Memory B cell (primary cell): Measurements from ENCODE around the gene AQP12B.
"Not testable (repeated sequence)": the region's sequence is repeated elsewhere in the genome, so short reads cannot be mapped to it uniquely, and the experiment has no call there.

Experiments used
- ATAC-seq: fragments of 150-1000 bp; cut with Tn5 transposase; 2 replicates; pipeline ENCODE4 v1.10.0; 2021; ENCODE audit warnings: low read depth, mild to moderate bottlenecking, moderate library complexity
- DNase-seq, 2 donors: peaks; one replicate each; pipeline ENCODE4 v3.0.0; 2022; ENCODE audit warnings: low spot score in 2 of 2
- H3K27ac Mint-ChIP-seq: one replicate; pipeline ENCODE4 v1.8.0; 2022; ENCODE audit warnings: mild to moderate bottlenecking, moderate library complexity, mixed read lengths
- H3K27me3 Mint-ChIP-seq: one replicate; pipeline ENCODE4 v1.8.0; 2022; ENCODE audit warnings: mixed read lengths
- H3K36me3 Mint-ChIP-seq: one replicate; pipeline ENCODE4 v1.8.0; 2022; ENCODE audit warnings: mild to moderate bottlenecking, mixed read lengths
- H3K4me1 Mint-ChIP-seq: one replicate; pipeline ENCODE4 v1.8.0; 2022; ENCODE audit warnings: mixed read lengths
- H3K4me3 Mint-ChIP-seq: one replicate; pipeline ENCODE4 v1.8.0; 2022; ENCODE audit warnings: mild to moderate bottlenecking, moderate library complexity, mixed read lengths
- H3K9me3 Mint-ChIP-seq: one replicate; pipeline ENCODE4 v1.8.0; 2022; ENCODE audit warnings: mixed read lengths

The AQP12B gene

DNA sequence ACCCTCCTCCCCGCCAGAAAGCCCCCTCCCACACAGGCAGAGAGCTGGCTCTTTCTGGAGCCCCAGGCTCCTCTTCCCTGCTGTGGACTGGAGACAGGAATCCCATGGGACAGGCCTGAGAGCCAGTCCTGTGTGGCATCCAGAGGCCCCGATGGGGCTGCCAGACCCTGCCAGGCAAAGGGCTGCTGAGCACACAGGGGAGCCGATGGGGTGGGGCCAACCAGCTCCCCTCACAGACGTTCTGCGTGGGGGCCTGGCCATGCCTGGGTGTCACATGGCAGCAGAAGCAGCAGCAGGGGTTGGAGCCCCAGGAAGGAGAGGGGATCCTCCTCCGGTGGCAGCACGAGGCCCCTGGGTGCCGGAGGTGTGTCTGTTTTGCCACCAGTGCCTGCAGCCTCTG is 17.1 kb upstream of the AQP12B start:
- H3K27me3 Mint-ChIP-seq = peaks cover 13% of the 10 kb centered on the region
- not testable (repeated sequence) for ATAC-seq, H3K4me1 Mint-ChIP-seq, DNase-seq, H3K27ac Mint-ChIP-seq, H3K36me3 Mint-ChIP-seq, H3K4me3 Mint-ChIP-seq, H3K9me3 Mint-ChIP-seq

DNA sequence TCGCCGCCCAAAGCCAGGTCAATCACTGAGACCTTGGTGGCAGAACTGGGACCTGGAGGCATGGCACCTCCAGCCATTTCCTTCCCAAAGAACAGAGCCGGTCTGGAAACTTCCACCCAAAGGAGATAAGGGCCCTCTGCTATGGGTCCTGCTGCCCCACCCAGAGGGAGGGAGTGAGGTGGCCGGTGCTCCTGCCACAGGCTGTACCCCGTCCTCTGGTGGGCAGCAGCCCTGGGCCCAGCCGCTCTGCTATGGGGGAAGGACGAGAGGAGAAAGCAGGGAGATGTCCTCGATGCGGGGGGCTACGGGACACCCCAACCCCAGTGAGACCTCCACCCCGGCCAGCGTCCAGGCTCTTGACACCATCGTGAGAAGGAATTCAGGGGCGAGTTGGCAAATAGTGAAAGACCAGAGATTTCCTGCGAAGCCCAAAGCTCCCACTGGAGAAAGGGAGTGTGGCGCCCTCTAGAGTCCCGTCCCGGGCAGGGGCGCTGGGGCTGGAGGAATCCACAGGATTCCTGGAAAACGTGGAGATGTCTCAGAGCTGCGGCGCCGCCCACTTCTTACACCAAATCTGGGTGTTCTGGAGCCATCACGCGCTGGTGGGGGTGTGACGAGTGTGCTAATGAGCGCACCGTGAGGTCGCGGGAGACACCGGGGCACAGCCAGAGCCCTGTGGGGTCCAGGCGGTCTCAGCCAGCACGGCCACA is 16.3 kb upstream of the AQP12B start:
- H3K9me3 Mint-ChIP-seq, DNase-seq, H3K4me1 Mint-ChIP-seq, H3K36me3 Mint-ChIP-seq, H3K27ac Mint-ChIP-seq, ATAC-seq, H3K4me3 Mint-ChIP-seq: not testable (repeated sequence)
- H3K27me3 Mint-ChIP-seq = peaks cover 11% of the 10 kb centered on the region

DNA sequence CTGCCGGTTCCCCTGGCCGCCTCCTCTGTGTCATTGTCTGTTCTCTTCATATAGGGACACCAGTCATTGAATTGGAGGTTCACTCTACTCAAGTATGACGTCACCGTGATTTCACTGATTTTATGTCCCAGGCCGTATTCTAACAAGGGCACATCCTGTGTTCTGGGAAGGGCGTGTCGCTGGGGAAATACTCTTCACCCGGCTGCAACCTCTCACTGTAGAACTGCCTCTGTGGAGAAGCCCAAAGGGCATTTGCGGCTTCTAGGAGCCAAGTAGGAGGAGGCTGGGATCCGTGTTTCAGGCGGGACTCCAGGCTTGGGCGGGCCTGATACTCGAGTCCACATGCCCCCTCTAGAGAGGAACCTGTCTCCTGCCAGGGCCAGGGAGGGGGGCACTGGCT is 13.8 kb upstream of the AQP12B start:
- not testable (repeated sequence) for ATAC-seq, DNase-seq, H3K9me3 Mint-ChIP-seq

DNA sequence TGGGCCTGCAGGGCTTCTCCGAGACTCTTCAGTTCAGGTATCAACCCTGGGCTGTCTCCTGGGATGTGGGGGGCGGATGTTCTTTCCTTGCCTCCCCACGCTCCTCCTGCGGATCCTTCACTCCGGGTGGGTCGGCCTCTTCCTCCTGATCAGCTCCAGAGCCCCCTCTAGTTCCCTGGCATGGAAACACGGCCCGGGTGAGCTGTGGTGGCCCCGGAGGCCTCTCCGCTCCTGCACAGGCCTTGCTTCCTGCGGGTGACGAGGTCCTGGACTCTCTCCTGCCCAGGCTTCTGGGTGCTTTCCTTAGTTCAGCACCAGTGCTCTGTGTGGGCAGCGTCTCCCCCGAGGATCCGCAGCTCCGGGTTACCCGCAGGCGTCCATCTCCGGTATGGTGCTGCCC is 12.9 kb upstream of the AQP12B start:
- not testable (repeated sequence) for H3K4me1 Mint-ChIP-seq, DNase-seq, ATAC-seq, H3K36me3 Mint-ChIP-seq, H3K4me3 Mint-ChIP-seq, H3K9me3 Mint-ChIP-seq, H3K27ac Mint-ChIP-seq, H3K27me3 Mint-ChIP-seq

More for the DNA sequence above, 13.8 kb upstream of the AQP12B start:
- H3K4me3 Mint-ChIP-seq, H3K27ac Mint-ChIP-seq, H3K4me1 Mint-ChIP-seq, H3K27me3 Mint-ChIP-seq, H3K36me3 Mint-ChIP-seq: not testable (repeated sequence)

DNA sequence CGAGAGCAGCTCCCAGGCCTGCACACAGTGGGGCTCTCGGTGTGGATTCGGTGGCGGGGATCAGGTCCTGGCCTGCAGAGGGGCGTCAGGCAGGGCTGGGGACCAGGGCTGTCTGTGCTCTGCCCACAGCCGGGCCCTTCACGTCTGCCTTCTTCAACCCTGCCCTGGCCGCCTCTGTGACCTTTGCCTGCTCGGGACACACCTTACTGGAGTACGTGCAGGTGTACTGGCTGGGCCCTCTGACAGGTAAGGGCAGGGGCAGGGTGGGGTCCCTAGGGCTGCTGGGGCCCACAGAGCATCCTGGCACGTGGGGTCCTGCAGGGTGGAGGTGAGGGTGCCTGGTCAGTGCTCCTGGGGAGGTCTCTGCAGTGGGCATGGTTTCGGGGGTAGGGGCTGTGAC is 11.6 kb upstream of the AQP12B start:
- not testable (repeated sequence) for H3K36me3 Mint-ChIP-seq, H3K27me3 Mint-ChIP-seq, H3K27ac Mint-ChIP-seq, ATAC-seq, H3K4me1 Mint-ChIP-seq, H3K9me3 Mint-ChIP-seq, H3K4me3 Mint-ChIP-seq, DNase-seq

DNA sequence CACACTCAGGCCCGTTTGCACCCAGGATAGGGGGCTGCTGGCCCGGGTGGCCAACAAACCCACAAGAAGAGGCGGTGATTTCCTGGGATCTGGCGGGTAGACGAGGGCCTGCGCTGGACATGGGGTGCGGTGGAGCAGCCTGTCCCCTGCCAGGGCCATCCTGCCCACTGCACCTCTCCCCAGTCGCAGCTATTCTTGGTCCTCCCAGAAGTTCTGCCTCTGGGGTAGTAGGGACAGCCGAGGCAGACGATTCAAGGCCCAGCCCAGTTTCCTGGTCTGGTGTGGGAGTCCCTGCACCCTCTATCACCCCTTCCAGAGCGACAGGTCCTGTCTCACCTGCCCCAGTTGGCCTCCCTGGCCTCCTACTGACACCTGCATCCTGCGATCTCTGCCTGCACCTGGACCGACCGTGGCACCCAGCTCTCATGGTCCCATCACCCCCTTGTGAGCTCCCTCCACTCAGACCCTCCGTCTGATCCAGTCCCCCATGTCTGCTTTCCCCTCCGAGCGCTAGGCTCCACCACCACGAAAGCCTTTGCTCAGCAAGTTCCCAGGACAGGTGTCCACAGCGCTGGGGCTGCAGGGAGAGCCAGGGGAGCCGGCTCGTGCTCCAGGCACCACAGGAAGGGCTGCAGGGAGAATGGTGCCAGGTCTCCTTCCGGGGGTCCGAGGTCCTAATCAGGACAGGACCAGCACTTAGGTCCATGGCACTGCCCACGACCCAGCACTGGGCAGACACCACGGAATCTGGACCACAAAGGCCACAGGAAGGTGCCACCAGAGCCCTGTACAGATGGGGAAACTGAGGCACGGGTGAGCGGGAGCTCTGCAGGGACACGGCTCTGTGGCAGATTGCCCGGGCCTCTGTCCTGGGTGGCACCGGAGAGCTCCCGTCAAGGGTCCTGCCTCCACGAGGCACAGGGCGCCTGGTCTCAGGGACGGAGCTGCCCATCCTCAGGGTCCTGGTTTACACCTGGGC is 10.2 kb upstream of the AQP12B start:
- not testable (repeated sequence) for H3K27me3 Mint-ChIP-seq, DNase-seq, H3K9me3 Mint-ChIP-seq, H3K36me3 Mint-ChIP-seq, H3K4me1 Mint-ChIP-seq, ATAC-seq, H3K4me3 Mint-ChIP-seq, H3K27ac Mint-ChIP-seq

DNA sequence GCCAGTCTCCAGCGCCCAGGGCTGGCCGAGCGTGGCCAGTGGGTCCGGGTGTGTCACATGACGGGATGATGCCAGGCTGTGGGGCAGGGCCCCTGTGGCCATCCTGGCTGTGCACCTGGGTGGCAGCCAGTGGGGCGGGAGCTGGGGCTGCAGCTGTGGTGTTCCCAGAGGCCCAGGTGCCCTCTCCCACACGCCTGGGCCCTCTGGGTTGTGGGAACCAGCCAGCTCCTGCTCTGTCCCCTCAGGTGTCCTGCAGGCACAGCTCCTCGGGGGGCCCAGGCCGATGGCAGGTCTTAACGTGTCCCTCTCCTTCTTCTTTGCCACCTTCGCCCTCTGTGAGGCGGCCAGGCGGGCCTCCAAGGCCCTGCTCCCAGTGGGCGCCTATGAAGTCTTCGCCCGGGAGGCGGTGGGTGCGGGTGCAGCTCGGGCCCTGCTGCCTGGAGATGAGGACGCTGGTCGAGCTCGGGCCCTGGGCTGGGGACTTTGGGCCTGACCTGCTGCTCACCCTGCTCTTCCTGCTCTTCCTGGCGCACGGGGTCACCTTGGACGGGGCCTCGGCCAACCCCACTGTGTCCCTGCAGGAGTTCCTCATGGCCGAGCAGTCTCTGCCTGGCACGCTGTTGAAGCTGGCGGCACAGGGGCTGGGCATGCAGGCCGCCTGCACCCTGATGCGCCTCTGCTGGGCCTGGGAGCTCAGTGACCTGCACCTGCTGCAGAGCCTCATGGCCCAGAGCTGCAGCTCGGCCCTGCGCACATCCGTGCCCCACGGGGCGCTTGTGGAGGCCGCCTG is 9.1 kb upstream of the AQP12B start, which contains the start of gene AQP12A:
TSS of gene AQP12A (plus strand) at position 236 of the 790 bp plus-strand sequence. CDS start at position 284, 48 bp downstream.
- peak in 1 of 2 donors; percentile 9 for DNase-seq
- not testable (repeated sequence) for H3K27ac Mint-ChIP-seq, H3K4me3 Mint-ChIP-seq, H3K36me3 Mint-ChIP-seq, H3K27me3 Mint-ChIP-seq, H3K9me3 Mint-ChIP-seq, ATAC-seq, H3K4me1 Mint-ChIP-seq

DNA sequence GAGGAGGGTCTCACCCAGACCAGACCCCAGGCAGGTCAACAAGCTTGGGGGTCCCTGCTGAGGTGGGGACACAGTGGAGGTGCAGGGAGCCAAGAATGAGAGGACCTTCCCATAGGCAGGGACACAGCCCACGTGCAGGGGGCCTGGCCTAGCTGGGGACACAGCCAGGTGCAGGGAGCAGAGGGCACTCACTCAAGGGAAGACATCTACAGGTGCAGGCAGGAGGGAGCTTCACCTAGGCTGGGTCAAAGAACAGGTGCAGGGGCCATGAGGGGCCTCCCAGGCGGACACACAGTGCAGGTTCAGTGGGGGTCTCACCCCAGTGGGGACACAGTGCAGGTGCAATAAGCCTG is 8.4 kb upstream of the AQP12B start:
- H3K27ac Mint-ChIP-seq, H3K4me1 Mint-ChIP-seq, ATAC-seq, H3K9me3 Mint-ChIP-seq, H3K27me3 Mint-ChIP-seq, H3K4me3 Mint-ChIP-seq, H3K36me3 Mint-ChIP-seq: not testable (repeated sequence)
- DNase-seq = peak in 1 of 2 donors; percentile 7

DNA sequence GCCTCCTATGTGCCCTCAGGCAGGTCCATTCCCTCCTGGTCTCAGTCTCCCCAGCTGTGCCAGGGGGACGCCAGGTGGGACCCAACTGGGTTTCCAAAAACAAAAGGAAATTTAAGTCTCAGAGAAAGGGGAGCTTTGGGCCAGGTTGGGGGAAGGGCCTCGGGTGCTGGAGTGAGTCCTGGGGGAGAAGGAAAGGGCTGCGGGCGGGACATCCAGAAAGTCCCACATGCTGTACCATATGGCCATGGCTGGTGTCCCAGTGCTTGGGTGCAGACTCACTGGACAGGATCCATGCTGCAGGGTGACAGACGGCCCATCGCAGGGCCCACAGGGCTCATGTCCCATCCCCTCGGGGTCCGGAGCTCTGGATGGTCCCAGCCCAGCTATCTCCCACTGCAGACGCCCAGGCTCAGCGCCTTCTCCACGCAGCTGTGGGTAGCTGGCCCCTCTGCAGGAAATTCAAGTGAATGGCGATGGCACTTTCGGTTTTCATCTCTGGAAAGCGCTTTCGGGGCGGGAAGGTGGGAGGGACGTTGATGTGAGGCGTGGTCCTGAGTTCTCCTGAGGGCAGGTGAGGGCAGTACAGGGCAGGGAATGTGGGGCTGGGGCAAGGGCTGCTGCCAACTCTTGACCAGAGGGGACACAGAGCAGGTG is 7.9 kb upstream of the AQP12B start:
- ATAC-seq = peak; percentile 22
- not testable (repeated sequence) for H3K36me3 Mint-ChIP-seq, H3K27ac Mint-ChIP-seq, H3K4me1 Mint-ChIP-seq, H3K27me3 Mint-ChIP-seq, H3K9me3 Mint-ChIP-seq
- peak in 1 of 2 donors; percentile 7 for DNase-seq
- H3K4me3 Mint-ChIP-seq = peak overlapping the region; percentile 46

DNA sequence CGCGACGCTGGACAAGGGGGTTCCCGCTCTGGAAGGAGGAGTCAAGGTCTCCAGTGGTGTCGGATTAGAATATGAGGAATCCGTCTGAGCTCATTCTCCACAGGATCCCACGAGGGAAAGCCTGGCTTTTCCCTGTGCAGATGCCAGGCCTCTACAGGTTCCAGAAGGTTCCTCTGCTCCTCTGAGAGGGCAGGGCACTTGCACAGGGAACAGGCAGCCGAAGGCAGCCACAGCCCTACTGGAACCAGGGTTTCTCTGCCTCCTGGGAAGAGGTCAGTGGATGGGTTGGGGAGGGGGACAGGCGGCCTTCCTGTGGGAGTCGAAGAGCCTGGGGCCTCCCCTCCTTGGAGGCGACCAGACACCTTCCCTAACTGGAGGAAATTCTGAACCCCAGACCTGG is 7.3 kb upstream of the AQP12B start:
- DNase-seq (no peak), ATAC-seq (no peak)
- H3K4me1 Mint-ChIP-seq = no peaks in the 10 kb centered on the region
- no peaks in the 10 kb centered on the region for H3K36me3 Mint-ChIP-seq
- H3K4me3 Mint-ChIP-seq = peak overlapping the region; percentile 37
- H3K27me3 Mint-ChIP-seq = peaks cover 2% of the 10 kb centered on the region
- no peak overlapping the region for H3K27ac Mint-ChIP-seq
- no peaks in the 10 kb centered on the region for H3K9me3 Mint-ChIP-seq

DNA sequence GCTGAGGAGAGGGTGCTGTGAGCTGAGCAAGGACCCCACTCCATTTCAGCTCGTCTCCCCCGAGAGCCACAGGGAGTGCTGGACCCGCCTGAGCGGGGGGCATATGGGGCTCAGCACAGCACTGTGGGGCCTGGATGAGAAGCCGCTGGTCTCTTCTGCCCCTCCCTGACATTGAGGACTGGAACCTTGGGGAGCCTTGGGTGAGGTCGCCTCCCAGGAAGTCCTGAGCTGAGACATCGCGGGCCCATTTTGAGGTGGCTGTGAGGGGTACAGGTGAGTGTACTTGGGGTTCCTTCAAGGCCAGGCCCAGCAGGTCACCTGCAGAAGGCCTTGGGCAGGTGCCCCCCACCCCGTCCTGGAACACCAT is 5.9 kb upstream of the AQP12B start:
- Mint-ChIP-seq H3K27me3 (peaks cover under 1% of the 10 kb centered on the region), H3K27ac (no peak overlapping the region), H3K36me3 (no peaks in the 10 kb centered on the region), H3K9me3 (no peaks in the 10 kb centered on the region), H3K4me3 (no peak overlapping the region), H3K4me1 (peaks cover 3% of the 10 kb centered on the region)
- no peak for DNase-seq
- no peak for ATAC-seq

DNA sequence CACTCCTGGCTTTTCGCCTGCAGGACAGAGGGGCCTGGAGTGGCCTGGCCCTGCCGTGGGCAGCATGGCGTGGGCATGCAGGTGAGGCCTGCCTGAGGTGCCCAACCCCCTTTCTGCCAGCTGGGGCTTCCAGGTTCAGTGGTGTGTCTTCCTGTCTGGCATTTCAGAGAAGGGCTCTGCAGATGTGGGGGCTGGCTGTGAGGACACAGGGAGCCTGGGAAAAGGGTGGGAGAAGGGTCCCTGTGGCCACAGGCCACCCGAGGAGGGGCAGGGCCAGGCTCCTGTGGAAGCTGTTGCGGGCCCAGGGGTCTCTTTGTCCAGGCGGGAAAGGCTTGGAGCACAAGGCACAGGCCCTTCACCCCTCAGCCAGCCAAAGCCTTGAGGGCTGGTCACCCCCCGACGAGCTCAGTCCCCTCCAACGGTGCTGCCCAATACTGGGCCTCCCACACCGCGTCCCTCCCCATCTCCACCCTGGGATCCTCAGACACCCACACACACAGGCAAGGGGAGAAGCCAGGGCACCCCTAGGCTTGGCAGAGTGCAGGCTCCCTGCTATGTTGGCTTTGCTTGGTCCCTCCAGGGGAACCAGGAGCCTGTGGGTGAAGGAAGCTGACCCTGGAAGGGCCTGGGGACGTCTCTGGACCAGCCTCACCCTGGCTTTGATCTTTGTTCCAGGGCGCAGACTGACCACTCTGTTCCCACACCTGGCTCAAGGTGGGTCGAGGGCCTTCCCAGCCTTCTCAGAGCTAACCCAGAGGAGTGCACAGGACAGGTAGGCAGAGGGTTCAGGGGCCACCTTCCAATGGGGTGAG is 5.3 kb upstream of the AQP12B start:
- H3K27ac Mint-ChIP-seq = no peak overlapping the region
- H3K9me3 Mint-ChIP-seq = no peaks in the 10 kb centered on the region
- DNase-seq (no peak), ATAC-seq (no peak)
- peaks cover 3% of the 10 kb centered on the region for H3K4me1 Mint-ChIP-seq
- no peak overlapping the region for H3K4me3 Mint-ChIP-seq
- no peaks in the 10 kb centered on the region for H3K36me3 Mint-ChIP-seq
- H3K27me3 Mint-ChIP-seq = no peaks in the 10 kb centered on the region
